GDM1 (cell line): ENCODE results near the gene ARHGAP29.
"Not testable (repeated sequence)": the region's sequence is repeated elsewhere in the genome, so short reads cannot be mapped to it uniquely, and the experiment has no call there.

Experiments used
- DNase-seq: peaks from one replicate; lab custom pipeline; 2025; lab: John Stamatoyannopoulos, UW

ARHGAP29 gene

GRCh38 chr1:94178901-94179300, 58.5 kb downstream of the ARHGAP29 start:
- DNase-seq: no peak

GRCh38 chr1:94169126-94169525, 68.3 kb downstream of the ARHGAP29 start:
- no peak for DNase-seq

DNA sequence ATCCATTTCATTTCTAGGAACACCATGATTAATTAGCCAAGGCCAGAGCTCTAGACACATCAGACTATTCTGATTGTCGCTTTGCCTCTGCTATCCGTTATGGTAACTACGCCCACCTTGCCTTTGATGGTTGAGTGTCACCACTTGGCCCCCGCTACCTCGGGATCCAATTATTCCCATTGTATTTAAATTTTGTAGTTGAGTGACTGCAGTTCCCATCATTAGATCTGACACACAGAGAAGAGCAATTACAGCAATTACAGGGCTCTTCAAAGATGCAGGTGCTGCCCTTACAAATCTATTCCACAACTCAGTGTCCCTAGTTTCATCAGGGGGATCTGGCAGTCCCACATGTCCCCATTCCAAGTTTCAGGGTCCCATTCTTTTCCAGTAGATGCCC, 71.5 kb downstream of the ARHGAP29 start:
- DNase-seq: no peak

DNA sequence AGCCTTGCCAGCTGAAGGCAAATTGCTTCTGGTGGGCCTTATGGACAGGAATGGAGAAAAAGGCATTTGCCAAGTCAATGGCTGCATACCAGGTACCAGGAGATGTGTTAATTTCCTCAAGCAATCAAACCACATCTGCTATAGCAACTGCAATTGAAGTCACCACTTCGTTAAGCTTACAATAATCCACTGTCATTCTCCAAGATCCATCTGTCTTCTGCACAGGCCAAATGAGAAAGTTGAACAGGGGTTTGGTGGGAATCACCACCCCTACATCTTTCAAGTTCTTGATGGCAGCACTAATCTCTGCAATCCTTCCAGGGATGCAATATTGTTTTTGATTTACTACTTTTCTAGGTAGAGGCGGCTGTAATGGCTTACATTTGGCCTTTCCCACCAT, 72.5 kb downstream of the ARHGAP29 start:
- not testable (repeated sequence) for DNase-seq

GRCh38 chr1:94164121-94164520, 73.3 kb downstream of the ARHGAP29 start:
- DNase-seq: not testable (repeated sequence)

- not testable (repeated sequence) for DNase-seq
Measured at GRCh38 chr1:94163249-94163648, 74.1 kb downstream of the ARHGAP29 start.

DNA sequence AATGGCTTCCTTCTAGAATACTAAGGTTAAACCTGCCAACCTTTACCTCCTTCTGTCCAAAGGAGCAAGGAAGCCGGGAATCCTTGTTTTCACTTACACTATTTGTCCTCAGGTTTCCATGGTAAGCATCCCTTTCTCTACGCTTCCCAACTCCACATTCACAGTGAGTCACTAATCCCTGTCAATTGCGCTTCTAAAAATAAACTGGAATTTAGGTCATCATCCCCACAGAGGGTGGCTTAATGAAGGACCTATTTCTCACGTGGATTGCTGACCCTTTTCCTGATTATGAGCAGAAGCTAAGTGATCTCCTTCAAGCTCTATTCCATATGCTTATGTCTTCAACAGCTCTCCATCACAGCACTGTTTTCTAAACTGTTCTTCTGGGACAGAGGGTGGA, 76.6 kb downstream of the ARHGAP29 start:
- DNase-seq: no peak

GRCh38 chr1:94156096-94156625, 81.2 kb downstream of the ARHGAP29 start:
- DNase-seq: no peak

DNA sequence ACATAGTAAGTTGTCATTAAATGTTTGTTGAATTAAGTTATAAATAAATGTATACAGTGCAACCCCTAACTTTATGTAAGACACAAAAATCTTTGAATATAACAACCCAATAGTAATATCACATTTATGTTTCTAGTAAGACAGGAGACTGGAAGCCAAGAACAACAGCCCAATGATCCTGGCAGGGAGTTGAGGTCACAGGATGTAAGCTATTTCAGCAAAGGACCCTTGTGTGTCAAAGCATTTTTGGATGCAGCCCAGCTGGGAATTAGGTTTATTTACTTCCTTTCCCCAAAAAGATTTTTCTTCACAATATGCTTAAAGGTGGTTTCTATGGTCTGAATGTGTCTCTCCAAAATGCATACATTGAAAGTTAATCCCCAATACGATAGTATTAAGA, 82.4 kb downstream of the ARHGAP29 start:
- no peak for DNase-seq

DNA sequence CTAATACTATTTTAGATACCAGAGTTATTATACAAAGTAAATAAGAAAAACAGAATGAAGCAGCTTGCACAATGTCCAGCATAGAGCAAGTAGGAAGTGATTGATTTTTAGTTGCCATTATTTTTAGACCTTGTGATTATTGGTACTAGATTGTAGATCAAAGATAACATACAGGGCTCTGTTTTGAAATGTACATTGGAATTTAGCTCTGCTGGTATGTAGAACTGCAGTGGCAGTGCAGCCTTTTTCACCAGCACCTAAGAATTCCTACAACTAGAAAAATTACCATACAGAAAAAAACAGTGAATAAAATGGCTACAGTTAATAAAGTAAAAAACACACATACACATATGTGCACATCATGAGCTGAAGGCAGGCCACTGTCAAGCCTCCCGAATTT, 84.3 kb downstream of the ARHGAP29 start:
- DNase-seq: no peak

DNA sequence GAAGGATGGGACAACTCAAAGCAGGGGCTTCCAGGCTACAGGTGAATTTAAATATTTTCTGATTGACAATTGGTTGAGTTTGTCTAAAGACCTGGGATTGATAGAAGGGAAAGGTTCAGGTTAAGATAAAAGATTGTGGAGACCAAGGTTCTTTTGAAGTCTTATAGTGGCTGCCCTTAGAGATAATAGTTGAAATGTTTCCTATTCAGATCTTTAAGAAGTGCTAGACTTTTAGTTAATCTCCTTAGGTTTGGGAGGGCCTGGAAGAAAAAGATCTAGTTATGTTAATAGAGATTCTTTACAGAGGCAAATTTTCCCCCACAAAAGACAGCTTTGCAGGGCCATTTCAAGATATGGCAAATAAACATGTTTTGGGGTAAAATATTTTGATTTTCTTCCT, 88.2 kb downstream of the ARHGAP29 start:
- DNase-seq: not testable (repeated sequence)

DNA sequence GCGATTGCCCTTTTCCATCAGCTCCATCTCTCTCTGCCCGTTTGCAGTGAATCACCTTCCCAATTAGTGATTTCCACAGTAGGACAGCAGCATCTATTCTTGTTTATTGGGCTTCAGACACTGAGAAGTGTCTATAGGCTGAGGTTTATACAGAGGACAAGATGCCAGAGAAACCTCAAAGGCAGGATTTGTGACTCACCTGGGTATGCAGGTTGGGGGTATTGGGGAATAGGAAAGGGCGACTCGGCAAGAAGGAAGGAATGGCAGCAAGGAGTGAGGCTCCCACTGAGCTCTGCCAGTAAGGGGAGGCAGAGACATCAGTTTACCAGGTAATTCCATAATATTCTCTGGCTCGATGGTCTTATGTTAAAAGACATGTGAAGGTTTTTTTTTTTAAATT, 91.1 kb downstream of the ARHGAP29 start:
- DNase-seq: no peak

DNA sequence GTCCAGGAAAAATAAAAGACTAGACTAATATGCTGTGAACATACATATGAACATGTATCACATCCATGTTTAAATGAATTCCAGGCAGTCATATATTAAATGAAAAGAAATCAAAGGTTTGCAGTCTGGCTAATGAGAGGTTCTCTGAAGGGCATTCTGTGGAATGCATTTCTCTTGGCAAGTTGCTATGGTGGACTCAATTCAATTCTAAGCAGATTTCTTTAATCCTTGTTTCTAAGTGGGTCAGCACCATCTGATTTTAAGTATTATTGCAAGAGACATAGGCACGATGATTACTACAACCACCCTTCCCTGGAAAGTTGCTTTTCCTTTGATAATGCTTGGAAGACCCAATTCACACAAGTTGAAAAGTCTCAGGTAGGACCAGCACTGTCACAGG, 92.5 kb downstream of the ARHGAP29 start:
- DNase-seq: no peak

DNA sequence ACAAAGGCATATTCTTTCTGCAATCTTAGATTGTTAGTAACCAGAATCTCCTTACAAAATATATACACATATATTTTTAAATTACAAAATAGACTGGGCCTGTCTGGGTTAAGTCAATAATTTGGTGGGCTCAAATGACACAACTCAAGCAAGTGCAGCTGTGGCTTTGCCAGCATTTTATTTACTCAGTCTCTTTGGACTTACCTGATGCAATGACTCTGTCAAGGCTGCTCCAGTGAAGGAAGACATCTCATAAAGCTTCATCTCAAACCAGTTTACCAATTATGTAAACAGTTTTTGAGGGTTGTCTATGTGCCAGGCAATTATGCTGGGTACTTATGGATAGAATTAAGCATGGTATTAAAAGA, 93.6 kb downstream of the ARHGAP29 start:
- no peak for DNase-seq

GRCh38 chr1:94143173-94143808, 94.1 kb downstream of the ARHGAP29 start:
- DNase-seq: no peak

DNA sequence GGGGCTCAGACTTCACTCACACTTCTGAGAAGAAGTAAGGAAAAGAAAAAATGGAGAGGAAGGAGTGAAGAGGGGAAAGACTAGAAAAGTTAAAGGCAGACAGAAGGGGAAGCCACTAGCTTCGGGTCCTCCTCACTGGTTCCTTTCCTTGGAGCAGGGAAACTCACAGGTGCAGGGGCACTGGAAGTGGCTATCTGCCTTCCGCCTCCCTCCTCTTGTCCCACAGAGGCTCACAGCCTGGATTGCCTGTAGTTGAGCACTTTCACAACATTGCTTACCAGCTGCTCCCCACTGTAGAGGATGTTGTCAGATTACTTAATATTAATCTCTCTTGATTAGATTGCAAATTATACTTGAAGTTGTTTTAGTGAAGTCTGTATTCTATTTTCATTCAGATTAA, 94.8 kb downstream of the ARHGAP29 start:
- no peak for DNase-seq

DNA sequence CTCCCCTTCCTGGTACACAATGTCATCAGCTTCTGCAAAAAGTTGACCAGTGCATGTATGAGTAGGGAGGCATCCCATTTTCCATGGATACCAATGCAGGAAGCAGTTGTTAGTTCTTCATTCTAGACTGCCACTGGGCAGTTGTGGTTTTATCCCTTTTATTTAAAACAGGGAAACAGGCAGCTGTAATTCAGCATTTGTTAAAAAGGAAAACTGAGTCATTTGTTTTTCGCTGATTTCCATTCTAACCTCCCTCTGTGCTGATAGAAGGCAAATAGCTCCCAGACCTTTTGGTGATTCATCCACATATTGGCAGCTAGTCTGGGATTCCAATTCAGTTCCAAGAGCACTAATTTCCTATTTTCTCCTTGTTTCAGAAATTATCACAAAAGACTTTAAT, 95.4 kb downstream of the ARHGAP29 start:
- no peak for DNase-seq

DNA sequence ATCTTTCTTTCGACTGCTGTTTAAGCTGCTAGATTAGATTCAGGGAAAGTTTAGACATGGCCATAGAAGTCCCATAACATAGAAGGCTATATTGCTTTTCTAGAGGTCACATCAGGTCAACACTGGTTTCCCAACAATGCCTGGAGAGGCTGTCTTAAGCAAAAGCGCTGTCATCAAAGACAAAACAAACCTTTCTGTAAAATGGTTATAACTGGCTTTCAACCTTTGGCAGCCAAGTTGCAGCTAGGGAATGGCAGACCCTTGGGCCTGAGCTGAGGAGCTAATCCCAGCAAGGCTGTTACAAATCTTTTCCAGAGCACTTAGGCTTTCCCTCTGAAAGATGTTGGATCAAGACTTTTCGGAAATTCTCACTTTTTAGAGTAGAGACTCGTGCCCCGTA, 105.3 kb downstream of the ARHGAP29 start:
- no peak for DNase-seq

DNA sequence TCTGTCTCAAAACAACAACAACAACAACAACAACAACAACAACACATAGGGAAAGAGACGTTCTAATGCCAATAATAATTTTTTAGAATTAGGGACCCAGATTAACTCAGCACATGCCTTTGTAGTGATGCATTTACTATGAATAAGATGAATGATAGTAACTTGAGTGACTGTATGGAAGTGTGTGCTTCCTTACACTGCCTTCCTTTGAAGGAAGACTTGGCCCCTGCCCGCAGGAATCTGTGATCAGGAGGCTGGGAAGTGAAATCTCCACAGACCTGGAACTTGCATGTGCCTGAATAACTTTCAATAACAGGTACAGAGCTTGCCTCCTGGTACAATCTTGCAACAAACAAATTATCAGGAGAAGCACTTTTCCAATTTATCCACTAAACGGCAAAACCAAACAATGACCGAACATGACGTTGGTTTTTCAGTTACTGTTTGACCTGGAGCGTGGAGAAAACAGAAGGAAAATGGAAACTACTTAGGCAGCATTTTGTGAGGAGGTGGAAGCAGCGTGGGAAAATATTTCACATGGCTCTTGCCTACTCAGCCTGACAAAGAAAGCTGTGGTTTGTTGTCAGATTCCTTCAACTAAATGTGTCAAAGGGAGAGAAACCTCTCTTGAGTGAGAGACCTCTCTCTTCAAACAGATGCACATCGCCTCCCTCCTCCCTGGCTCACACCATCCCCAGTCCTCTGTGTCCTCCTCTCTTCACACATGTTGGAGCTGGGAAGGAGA, 106.4 kb downstream of the ARHGAP29 start:
- DNase-seq: no peak

- DNase-seq: no peak
Measured at GRCh38 chr1:94126651-94127050, 110.7 kb downstream of the ARHGAP29 start.

DNA sequence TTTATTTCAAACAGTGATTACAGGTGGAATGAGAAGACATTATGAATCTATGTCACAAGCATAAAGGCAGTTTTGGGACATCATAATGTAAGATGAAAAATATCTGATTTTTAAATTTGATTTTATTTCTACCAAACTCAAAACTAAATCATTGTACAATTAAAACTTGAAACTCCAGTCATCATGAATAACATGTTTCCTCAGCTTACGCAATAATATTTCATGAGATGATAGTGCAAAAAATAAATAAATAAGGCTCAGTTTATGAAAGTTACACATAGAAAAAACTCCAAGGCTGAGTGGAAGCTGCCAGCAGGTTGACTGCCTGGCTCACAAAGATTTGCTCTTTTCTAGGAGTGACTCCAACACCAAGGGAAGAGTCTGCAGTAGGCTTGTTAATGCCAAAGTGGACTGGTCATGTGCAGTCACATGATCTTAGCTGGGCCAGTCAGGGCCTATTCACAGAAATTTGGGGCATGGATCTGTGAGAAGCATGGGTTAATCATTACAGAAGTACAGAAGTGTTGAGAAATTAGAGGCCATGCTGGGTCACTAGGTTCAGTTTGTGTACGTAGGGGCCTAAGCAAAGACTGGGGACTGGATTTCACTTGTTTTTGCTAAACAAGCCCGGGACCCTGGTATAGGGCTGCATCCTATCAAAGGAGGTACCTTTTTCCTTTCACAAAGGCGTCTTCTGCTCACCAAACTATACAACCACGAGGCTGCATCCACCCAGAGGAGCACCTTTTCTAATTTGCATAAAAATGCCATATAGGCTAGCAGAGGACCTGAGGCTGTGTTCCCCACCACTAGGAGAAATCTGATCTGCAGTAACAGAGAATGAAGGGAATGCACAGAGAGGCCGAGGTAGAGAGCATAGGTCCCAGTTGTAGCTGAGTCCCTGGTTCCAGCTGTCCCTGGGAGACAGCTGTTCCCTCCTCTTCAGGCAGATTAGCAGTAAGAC, 111.6 kb downstream of the ARHGAP29 start:
- no peak for DNase-seq

DNA sequence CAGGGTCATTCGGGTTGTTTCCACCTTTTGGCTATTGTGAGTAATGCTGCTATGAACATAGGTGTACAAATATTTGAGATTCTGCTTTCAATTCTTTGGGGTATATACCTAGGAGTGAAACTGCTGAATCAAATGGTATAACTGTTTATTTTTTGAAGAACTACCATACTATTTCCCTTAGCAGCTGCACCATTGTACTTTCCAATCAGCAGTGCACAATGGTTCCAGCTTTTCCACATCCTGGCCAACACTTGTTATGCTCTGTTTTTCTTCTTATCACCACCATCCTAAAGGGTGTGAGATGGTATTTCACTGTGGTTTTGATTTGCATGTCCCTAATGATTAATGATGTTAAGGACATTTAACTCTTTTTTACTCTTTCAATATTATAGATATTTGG, 112.8 kb downstream of the ARHGAP29 start:
- DNase-seq: no peak
